HG03159 (cell line): ENCODE measurements around the gene SLC38A11.
A peak's percentile ranks its signal among the peaks of the same experiment; 100 is the strongest.
"Not testable (repeated sequence)": the region's sequence is repeated elsewhere in the genome, so short reads cannot be mapped to it uniquely, and the experiment has no call there.

Source experiments
- ATAC-seq: cut with Tn5 transposase; IDR thresholded peaks from one replicate; pipeline ENCODE4 v1.9.1; 2021; ENCODE audit warnings: mild to moderate bottlenecking, moderate library complexity; ENCODE audit not compliant: unreplicated experiment

SLC38A11 gene, protein sequence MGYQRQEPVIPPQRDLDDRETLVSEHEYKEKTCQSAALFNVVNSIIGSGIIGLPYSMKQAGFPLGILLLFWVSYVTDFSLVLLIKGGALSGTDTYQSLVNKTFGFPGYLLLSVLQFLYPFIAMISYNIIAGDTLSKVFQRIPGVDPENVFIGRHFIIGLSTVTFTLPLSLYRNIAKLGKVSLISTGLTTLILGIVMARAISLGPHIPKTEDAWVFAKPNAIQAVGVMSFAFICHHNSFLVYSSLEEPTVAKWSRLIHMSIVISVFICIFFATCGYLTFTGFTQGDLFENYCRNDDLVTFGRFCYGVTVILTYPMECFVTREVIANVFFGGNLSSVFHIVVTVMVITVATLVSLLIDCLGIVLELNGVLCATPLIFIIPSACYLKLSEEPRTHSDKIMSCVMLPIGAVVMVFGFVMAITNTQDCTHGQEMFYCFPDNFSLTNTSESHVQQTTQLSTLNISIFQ

DNA sequence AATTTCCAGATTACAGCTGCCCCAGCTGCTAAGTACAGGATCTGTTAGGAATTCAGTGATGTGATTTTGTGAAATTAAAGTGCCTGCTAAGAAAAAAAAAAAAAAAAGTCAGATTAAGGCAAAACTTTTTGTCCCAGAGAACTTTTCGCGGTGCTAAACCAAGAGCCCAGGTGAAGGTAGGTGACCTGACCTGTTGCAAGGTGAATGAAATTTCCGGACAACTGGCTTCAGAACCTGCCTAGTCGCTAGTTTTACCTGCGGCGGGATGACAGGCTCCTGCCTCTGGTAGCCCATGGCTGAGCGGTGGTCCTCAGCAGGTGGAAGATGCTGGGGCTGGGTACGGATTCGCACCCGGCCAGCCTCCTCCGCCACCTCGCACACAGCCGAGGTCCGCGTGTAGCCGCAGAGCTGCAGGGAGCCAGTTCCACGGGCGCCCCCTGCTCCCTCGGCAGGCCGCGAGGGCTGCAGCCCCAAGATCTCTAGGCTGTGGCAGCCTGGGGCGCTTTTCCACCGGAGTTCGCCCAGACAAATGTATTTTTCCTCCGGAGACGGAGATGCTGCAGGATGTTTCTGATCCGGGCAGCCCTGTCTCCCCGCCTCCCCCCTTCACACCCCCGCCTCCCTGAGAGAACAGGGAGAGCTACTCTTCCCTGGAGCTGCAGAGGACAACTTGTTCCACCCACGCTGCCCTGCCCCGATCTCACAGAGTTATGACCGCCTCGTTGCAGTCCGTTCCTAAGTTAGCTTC lies at the start of gene SLC38A11:
Gene SLC38A11, minus strand, starts transcription at position 572 of the 748 bp plus-strand sequence. Its CDS starts 278 bp downstream, at position 294.
- no peak for ATAC-seq

DNA sequence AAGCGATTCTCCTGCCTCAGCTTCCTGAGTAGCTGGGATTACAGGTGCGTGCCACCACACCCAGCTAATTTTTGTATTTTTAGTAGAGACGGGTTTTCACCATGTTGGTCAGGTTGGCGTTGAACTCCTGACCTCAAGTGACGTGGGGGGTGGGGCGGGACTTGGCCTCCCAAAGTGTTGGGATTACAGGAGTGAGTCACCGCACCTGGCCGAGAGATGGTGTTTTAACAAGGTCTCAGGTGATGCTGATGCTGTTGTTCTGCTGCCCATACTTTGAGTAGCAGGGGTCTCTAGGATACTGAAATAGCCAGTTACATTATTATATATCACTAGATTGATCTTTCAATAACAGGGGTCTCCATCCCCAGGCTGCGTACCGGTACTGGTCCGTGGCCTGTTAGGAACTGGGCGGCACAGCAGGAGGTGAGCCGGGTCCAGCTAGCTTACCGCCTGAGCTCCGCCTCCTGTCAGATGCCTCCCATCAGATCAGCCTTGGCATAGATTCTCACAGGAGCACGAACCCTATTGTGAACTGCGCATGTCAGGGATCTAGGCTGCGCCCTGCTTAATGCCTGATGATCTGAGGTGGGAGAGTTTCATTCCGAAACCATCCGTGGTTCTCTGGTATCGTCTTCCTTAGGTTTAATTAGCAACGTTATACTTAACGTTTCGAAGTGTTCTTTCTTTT lies 48.3 kb upstream of the SLC38A11 start:
- no peak for ATAC-seq

DNA sequence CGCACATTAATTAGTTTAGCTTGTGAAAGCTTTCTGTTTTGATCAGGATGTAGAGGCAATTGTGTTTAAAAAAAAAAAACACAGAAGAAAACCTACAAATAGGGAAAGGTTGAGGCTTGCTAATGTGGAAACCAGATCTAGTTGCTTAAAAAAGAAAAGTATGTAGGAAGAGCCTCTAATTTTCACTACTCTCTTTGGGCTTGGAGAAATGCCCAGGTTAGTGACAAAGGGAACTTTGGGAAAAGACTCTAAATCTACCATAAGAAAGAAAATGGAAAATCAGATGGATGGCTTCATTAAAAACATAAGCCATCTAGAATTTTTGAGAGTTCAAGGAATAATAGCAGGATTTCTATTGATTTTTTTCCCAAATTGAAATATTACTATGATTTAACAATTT lies 47.3 kb upstream of the SLC38A11 start:
- ATAC-seq, result no peak

DNA sequence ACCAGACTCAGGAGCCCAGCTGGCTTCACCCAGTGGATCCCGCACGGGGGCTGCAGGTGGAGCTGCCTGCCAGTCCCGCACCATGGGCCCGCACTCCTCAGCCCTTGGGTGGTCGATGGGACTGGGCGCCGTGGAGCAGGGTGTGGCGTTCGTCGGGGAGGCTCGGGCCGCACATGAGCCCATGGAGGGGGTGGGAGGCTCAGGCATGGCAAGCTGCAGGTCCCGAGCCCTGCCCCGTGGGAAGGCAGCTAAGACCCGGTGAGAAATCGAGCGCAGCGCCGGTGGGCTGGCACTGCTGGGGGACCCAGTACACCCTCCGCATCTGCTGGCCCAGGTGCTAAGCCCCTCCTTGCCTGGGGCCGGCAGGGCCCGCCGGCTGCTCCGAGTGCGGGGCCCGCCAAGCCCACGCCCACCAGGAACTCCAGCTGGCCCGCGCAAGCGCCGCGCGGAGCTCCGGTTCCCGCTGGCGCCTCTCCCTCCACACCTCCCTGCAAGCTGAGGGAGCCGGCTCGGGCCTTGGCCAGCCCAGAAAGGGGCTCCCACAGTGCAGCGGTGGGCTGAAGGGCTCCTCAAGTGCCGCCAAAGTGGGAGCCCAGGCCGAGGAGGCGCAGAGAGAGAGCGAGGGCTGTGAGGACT lies 39.5 kb upstream of the SLC38A11 start:
- not testable (repeated sequence) for ATAC-seq

DNA sequence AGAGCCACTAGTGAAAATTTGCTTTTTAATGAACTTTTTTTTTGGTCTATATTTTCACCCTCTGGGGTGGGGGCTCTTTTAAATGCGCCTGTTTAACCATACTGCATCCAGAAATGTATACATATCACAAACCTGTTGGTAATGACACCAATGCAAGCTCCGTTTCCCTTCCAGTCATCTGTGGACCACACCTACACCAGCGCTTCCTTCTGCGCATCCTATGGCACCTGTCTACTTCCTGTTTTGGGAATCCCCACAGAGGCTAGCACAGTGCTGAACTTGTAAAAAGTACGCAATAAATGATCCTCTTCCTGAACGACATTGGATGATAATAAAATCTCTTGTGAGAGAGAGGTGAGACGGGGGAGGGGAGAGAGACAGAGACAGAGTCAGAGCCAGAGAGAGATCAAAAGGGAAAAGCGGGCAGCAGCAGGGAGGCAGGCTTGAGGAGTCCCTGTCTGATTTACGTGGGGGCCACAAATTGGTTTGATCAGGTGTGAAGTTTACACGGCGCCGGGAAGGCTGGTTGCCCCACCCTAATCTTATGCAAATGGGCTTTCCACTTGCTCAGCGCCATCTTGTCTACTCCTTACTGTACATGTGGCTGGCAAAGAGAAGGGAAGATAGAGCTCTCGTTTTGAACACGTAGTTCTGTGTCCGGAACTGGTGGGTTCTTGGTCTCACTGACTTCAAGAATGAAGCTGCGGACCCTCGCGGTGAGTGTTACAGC lies 38.1 kb upstream of the SLC38A11 start:
- ATAC-seq, result no peak

DNA sequence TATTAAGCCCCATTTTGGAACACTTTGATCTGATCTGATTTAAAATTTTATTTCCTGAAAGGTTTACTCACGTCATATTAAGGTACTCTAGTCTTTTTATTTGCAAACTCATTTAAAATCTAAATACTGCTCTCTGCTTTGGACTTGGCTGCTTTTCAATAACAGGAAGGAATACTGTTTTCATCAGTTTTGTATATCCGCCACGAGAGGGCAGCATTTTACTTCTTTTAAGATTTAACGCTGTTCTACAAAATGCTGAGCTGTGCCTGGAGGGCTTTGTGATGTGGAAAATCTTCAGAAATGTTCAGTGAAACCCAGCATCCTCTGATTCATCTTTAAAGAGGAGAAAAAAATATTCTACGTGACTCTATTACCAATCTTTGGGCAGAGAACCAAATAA lies 37.5 kb upstream of the SLC38A11 start:
- ATAC-seq, result peak; percentile 80

DNA sequence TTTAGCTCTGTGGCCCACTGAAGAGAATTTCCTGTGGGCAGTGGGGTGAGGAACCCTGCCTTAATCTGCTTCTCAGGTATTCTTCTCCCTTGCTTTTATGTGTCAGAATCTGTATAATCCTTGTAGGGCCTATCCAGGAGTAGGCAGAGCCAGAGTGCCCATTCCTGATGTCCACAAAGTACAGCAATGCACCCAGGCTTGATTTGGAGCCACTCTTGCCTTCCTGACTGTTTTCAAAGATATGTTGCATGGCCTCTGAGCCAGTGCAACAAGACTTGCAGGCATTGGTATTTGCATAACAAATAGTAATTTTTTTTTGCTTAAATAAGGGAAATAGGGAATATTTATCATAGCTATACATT lies 36.7 kb upstream of the SLC38A11 start:
- ATAC-seq, result not testable (repeated sequence)

DNA sequence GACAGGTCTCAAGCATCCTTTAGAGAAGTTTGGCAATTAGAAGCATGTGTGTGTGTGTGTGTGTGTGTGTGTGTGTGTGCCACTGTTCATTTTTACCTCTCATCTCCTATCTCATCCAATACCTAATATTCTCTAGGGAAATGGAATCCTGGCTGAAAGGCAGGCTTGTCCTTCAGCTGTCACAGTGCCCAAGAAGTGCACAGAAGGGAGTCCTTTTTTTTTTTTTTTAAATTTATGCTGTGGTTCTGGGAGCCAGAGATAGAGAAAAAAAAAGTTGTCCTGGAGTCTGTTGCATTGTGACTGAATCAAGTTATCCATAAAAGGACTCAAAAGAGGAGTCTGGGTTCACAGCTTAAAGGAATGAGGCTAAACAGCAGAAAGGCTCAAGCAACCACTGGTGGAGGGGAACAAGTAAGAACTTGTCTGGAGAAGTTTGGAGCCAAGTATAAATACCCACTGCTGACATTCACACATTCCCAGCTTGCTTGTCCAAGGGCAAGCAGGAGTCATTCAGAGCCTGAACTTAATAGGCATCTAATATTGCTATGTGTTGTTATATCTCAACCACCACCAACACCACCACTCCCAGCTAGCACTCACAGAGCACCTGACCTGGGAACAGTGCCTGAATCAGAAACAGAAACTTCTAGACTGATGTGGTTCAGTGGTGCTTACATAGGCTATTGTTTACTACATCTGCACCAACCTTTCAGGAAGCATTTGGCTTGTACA lies 36.2 kb upstream of the SLC38A11 start:
- ATAC-seq, result peak; percentile 70

DNA sequence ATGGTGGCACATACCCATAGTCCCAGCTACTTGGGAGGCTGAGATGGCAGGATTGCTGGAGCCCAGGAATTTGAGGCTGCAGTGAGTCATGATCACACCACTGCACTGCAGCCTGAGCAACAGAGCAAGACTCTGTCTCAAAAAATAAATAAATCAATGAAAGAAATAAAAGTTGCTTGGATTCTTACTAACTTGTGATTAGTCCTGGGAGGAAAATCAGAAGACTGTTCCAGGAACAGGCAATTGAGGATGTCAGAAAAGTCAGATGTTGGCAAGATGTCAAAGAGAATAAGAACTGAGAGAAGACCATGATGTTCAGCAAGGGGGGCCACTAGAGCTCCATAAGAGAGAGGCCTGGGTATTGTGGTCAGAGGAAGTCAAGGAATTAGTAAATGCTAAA lies 35.6 kb upstream of the SLC38A11 start:
- ATAC-seq, result not testable (repeated sequence)

DNA sequence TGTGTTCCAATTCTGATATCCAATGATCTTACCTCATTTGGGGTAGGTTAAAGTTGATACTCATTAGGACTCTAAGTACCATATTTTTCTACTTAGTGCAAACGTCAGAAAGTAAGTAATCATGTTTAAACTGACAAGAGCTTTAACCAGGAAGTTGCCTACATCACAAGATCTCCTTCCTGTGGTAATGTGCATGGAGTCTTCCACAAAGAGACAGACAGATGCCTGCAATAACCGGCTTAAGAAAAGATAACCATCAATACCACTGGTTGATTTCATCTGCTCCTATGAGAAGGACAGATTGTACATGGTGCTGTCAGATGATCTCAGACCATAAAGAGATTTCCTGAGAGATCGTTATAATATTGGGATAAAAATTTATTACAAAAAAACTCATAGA lies 33.5 kb upstream of the SLC38A11 start:
- not testable (repeated sequence) for ATAC-seq

DNA sequence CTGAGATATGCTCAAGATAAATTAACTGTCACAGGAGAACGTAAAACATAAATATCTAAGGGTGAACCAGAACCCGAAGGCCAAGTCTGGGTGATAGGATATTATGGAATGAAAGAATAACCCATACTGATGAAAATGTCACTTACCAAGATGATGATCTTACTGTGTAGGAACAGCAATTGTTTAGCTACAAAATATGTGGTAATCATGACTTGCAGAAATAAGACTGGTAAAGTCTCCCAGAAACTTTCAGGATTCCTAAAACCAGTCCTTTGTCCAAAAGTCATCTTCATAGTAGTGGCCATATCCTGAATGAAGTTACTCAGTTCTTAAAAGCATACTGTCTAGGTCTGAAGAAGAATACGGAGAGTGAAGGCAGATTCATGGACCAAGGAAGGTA lies 30.7 kb upstream of the SLC38A11 start:
- not testable (repeated sequence) for ATAC-seq

DNA sequence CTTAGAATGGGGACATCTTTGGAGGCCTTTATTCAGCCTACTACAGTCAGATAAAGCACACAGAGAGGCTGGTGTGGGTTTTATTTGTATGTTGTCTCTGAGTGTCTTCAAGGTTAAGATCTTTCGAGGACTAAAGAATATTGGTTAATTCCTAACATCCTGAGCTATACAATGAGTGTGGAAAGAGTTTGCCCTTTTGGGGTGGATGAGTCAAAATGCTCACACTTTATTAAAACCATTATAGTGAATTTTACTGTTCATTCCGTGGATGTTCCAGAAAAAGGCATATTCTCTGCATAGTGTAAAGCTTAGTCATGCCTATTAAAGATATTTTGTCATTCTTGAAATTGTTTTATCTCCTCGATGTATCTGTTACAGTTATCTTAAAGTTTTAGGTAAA lies 29.1 kb upstream of the SLC38A11 start:
- no peak for ATAC-seq

DNA sequence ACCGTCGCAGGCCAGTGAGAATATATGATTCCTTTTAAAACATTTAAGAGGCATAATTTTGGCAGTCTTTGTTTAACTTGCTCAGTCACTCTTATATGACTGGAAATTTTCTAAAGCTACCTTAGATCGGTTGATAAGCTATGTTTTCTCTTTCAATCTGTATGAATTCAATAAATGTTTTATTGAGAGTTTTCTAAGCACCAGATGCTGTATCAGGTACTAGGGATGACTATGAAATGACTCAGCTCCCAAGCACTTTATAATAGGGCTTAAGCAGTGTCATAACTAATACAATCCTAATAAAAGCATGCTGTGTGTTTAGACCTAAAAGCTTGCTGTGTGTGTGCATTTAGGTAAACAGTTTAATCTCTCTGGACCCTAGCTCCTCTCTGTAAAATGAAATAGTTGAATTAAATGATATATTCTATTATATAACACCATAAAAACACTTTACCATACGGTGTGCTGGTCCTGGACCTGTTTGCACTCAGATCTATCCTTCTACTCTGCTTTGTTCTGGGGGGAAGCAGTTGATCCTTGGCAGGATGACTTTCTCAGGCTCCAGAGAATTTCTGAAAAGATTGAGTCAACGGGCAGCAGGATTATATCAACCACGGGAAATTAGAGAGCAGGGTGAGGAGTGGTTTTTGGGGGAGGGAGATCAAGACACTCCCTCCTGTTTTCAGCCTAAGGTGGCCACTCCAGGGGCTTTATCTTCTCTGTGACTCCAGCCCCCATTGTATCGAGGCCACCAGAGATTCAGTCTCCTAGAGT lies 26.1 kb upstream of the SLC38A11 start:
- no peak for ATAC-seq

DNA sequence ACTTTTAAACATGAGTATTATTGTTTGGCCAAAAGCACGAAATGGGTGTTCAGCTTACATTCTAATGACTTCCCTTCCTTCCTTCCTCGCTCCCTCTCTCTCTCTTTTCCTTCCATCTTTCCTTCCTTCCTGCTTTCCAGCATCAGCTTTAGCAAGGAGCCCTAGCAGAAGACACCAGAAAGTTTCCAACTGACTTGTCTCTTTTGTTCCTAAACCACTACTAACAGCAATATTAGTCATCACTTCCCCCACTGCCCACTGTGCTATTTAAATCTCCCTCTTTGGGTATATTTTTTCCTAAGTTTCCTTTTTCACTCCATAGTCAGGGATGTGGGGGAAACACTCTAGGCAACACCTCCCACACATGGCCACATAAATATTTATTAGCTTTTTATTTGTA lies 25.4 kb upstream of the SLC38A11 start:
- ATAC-seq, result not testable (repeated sequence)

DNA sequence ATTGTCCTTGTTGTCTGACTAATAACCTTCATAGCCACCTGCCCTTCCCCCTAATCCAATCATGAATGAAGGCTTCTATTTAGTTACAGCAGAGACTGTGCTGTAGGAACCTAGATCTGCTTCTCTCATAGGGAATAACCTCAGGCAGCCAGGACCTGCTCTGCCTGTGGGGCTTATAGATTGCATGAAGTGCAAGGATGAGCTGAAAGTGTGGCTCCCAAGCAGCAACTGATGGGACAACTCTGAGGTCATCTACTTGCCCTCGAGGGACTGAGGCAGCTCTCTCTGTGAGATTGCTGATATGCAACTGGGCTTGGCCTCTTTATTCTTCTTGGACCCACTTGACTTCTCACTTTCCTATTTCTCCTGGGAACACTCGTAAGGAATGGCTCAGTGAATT lies 23.8 kb upstream of the SLC38A11 start:
- no peak for ATAC-seq

DNA sequence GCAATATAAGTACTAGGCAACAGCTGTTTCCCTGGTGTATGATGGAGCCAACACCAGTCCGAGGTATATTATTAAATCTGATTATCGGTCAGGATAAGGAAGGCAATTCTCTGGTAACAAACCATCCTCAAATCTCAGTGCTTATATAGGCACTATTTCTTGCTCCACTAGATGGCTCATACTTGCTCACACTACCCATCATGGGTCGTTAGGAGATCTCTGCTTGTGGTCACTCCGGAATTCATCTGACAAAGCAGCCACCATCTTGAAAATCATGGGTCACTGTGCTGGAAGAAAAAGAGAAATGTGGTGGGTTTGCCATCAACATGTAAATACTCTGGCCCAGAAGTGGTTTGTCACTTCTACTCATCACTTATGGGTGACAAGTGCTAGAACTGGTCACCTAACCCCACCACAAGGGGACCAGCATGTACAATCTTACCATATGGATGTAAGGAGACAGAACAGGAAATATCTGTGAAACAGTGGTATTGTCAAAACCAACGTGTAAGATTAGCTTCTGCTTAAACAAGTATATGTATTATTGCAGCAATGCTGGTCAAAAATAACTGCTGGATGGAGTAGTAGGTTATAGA lies 21.6 kb upstream of the SLC38A11 start:
- ATAC-seq, result not testable (repeated sequence)

DNA sequence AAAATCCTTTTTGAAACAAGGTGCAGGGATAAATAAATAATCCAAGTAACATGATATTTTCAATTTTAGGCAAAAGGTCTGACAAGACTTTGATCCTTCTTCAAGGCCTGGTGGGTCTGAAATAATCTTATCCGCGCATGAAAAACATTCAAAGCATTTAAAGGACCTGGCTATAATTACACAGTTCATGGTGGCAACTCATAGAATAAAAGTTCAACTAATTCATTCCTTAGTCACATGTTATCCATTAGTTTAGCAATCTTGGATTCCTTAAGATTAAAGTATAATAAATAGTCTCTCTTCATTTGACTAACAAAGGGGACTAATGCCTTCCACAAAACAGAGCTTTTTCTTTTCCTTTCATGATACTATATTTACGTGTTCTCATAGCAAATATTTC lies 21.0 kb upstream of the SLC38A11 start:
- ATAC-seq, result no peak

DNA sequence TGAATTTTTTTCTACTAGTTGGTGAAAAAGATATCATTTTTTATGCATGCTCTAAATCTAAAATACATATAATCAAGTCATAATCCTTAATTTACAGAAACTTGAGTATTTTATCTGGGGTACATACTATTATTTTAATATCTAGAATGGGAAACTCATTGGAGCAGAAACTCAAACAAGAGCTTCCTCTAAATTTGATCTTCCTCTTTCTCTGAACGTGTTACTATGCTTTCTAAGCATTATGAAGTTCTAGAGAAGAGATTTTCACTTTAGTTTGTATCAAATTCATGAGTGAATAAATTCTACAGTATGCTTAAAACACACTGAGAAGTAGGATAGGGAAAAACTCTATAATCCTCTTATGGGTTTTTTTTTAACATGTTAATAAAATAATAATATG lies 20.6 kb upstream of the SLC38A11 start:
- ATAC-seq, result no peak

DNA sequence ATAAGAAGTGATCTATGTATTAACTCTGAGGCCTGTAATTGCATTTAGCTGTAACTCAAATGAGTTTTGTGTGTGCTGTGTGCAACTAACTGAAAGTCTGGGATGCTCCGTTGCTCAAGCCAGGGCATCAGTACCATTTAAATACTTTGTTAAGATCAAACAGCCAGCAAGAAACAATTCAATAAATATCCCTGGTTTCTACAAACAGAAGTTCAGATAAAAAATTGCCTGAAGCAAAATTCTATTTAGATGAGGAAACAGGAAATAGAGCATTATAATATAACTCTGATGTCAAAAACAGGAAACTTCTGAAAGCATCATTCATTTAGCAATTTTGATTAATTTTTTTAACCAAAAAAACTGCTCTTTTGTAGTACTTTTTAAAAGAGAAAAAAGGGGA lies 18.9 kb upstream of the SLC38A11 start:
- no peak for ATAC-seq
